A549 (cell line): ENCODE results near the gene C11orf58. TPM values are rescaled to one million over a fixed set of nuclear protein-coding genes. Genes with fewer than 3 reads are reported as not detected.
A peak's percentile ranks its signal among the peaks of the same experiment; 100 is the strongest.

Source experiments
- ATAC-seq, 2 experiments: fragments of 200-7000 bp in 1 of 2; fragments of >200 bp in 1 of 2; cut with Nextera tagmentation in 1 of 2; cut with Tn5 transposase in 1 of 2; 3 replicates each; pipeline versions ENCODE4 v1.8.0 to v1.9.1; 2018 to 2020; ENCODE audit warnings: mild to moderate bottlenecking in 1 of 2, moderate library complexity in 1 of 2
- CTCF ChIA-PET: fragments of 300-600 bp; sonication (Branson Sonifier 250); formaldehyde crosslinking; extraction: SDS; loops from one replicate; lab custom pipeline; 2021; ENCODE audit warnings: antibody characterized with exemption, inconsistent platforms; lab: Yijun Ruan, JAX
- POLR2A ChIA-PET: fragments of 350-600 bp; formaldehyde crosslinking; extraction: SDS; loops from one replicate; lab custom pipeline; 2021; ENCODE audit warnings: antibody characterized with exemption, inconsistent platforms; lab: Yijun Ruan, JAX
- DNase-seq, 2 experiments: peaks; one replicate each; pipeline versions ENCODE4 v3.0.0 to v3.0.0-alpha.2; 2011 to 2016; ENCODE audit warnings: low read depth in 1 of 2, low spot score in 1 of 2
- FAIRE-seq: peaks from 2 replicates; lab custom pipeline; 2011; peaks lifted over from hg19 to GRCh38; lab: Jason Lieb, UNC
- H3K27ac ChIP-seq, 2 experiments: fragments of >200 bp; sonication (Bioruptor Twin); formaldehyde crosslinking; 3 replicates each; pipeline ENCODE4 v1.5.1; 2016 to 2017
- H3K4me1 ChIP-seq: fragments of >200 bp; sonication (Bioruptor Twin); formaldehyde crosslinking; 3 replicates; pipeline ENCODE4 v1.6.1; 2016
- H3K4me2 ChIP-seq: fragments of >200 bp; sonication (Bioruptor Twin); formaldehyde crosslinking; 3 replicates; pipeline ENCODE4 v1.6.1; 2016
- H3K4me3 ChIP-seq: fragments of >200 bp; sonication (Bioruptor Twin); formaldehyde crosslinking; 3 replicates; pipeline ENCODE4 v1.5.1; 2016
- H3K9me3 ChIP-seq: fragments of >200 bp; sonication (Bioruptor Twin); formaldehyde crosslinking; 3 replicates; pipeline ENCODE4 v1.6.1; 2016
- ATOH8 ChIP-seq: fragments of 250-450 bp; sonication (Bioruptor Pico); IDR thresholded peaks from 2 replicates; pipeline ENCODE4 v1.5.0; 2020; ENCODE audit warnings: low read depth, mild to moderate bottlenecking, moderate library complexity
- BCL3 ChIP-seq: fragments of >200 bp; sonication (Bioruptor Twin); formaldehyde crosslinking; IDR thresholded peaks from 3 replicates; pipeline ENCODE4 v1.6.1; 2016
- CBX2 ChIP-seq: fragments of 200-600 bp; sonication (generic); IDR thresholded peaks from 2 replicates; pipeline ENCODE4 v1.6.1; 2016; ENCODE audit warnings: low read depth, mild to moderate bottlenecking, borderline replicate concordance
- CHD4 ChIP-seq: fragments of 200-600 bp; sonication (generic); IDR thresholded peaks from 2 replicates; pipeline ENCODE4 v1.6.1; 2016; ENCODE audit warnings: antibody characterized with exemption, mild to moderate bottlenecking, borderline replicate concordance
- EHF ChIP-seq: fragments of 250-450 bp; sonication (Bioruptor Pico); IDR thresholded peaks from 2 replicates; pipeline ENCODE4 v1.5.0; 2020; ENCODE audit warnings: mild to moderate bottlenecking
- EHMT2 ChIP-seq: fragments of 200-600 bp; sonication (generic); IDR thresholded peaks from 2 replicates; pipeline ENCODE4 v1.6.1; 2016; ENCODE audit warnings: antibody characterized with exemption, low read depth, mild to moderate bottlenecking, moderate library complexity
- ESRRA ChIP-seq: fragments of 150-350 bp; IDR thresholded peaks from 2 replicates; pipeline ENCODE4 v1.6.1; 2014; ENCODE audit warnings: mild to moderate bottlenecking, low read length, borderline replicate concordance
- HMGXB4 ChIP-seq: fragments of 250-450 bp; sonication (Bioruptor Pico); IDR thresholded peaks from 2 replicates; pipeline ENCODE4 v1.5.0; 2021; ENCODE audit warnings: mild to moderate bottlenecking, moderate library complexity, borderline replicate concordance
- HOXA7 ChIP-seq: fragments of 250-450 bp; sonication (Bioruptor Pico); IDR thresholded peaks from 2 replicates; pipeline ENCODE4 v1.5.0; 2020; ENCODE audit warnings: mild to moderate bottlenecking, moderate library complexity
- KDM1A ChIP-seq: fragments of 200-600 bp; sonication (generic); IDR thresholded peaks from 2 replicates; pipeline ENCODE4 v1.6.1; 2016; ENCODE audit warnings: low read depth, mild to moderate bottlenecking
- POLR2A ChIP-seq: IDR thresholded peaks from 2 replicates; pipeline ENCODE4 v1.6.1; 2012; ENCODE audit warnings: mild to moderate bottlenecking, low read length
- POLR2AphosphoS2 ChIP-seq: conservative IDR thresholded peaks from 2 replicates; pipeline ENCODE4 v1.6.1; 2012; ENCODE audit warnings: low read length, improper control_type of control experiment, inconsistent platforms
- RAD21 ChIP-seq, 2 experiments: fragments of >200 bp in 1 of 2; sonication (Bioruptor Twin) in 1 of 2; formaldehyde crosslinking in 1 of 2; IDR thresholded peaks in 1 of 2; conservative IDR thresholded peaks in 1 of 2; 2 replicates in 1 of 2; 3 replicates in 1 of 2; pipeline ENCODE4 v1.6.1; 2012 to 2018; ENCODE audit warnings: inconsistent platforms in 1 of 2
- RFX5 ChIP-seq: fragments of 450-650 bp; IDR thresholded peaks from 2 replicates; pipeline ENCODE4 v1.7.1; 2014; ENCODE audit warnings: antibody characterized with exemption, mild to moderate bottlenecking, moderate library complexity
- TP53 ChIP-seq: fragments of 250-450 bp; sonication (Bioruptor Pico); IDR thresholded peaks from 2 replicates; pipeline ENCODE4 v1.5.0; 2021; ENCODE audit warnings: mild to moderate bottlenecking, moderate library complexity
- ZFP36 ChIP-seq: fragments of 450-650 bp; IDR thresholded peaks from 2 replicates; pipeline ENCODE4 v1.6.1; 2014; ENCODE audit warnings: borderline replicate concordance; ENCODE audit not compliant: partially characterized antibody
- ZSCAN20 ChIP-seq: fragments of 250-450 bp; sonication (Bioruptor Pico); IDR thresholded peaks from 2 replicates; pipeline ENCODE4 v1.8.0; 2022; ENCODE audit warnings: mild to moderate bottlenecking, moderate library complexity
- WGBS: methylation state at CpG from one replicate; pipeline ENCODE4 v1.1.6; 2017; ENCODE audit errors: missing lambda C conversion rate; 5-methylcytosine and 5-hydroxymethylcytosine counted together
- polyA plus RNA-seq, 4 experiments: library from polyadenylated mRNA; depleted of rRNA in 3 of 4; stranded (reverse); fragments of >200 nt; fragmentation: RNase III in 1 of 4; extraction: RNeasy Plus Mini Kit Qiagen cat#74134 plus additional on column Dnase treatment in 1 of 4; gene quantifications; 2 replicates in 3 of 4; 3 replicates in 1 of 4; pipeline ENCODE4 v1.2.3, GENCODE V29; 2011 to 2017

C11orf58 gene
- polyA plus RNA-seq, 2 of the 4 experiments (the other 2 are of a cell fraction) = 342 to 467 TPM

- DNase-seq (no peak), FAIRE-seq (no peak), ATAC-seq (no peak)
- TF ChIP-seq POLR2AphosphoS2 = no peak
- no peak for TF ChIP-seq CBX2
- no peak for TF ChIP-seq CHD4
- ChIA-PET CTCF (interaction anchor here (1.1 to 3.6 kb wide), 3 partner anchors 9 to 34 kb away, joined by 3 to 28 read pairs (median 17); no protein-coding TSS in a partner anchor), POLR2A (no interaction called here)
- Histone ChIP-seq H3K4me3 (no peak overlapping the region), H3K27ac (peak overlapping the region in 1 of 2 experiments; percentile 61; a peak in 3 of 6 replicates), H3K4me1 (peaks cover 24% of the 10 kb centered on the region), H3K4me2 (no peak overlapping the region), H3K9me3 (no peaks in the 10 kb centered on the region)
- WGBS = 94% methylated on average over 3 of the region's 3 CpGs
These were observed 55.1 kb downstream of the C11orf58 start for GRCh38 chr11:16793511-16793910.

- no peak for ATAC-seq
- ChIA-PET POLR2A (no interaction called here), CTCF (interaction anchor here (1.4 to 3.2 kb wide), 3 partner anchors 10 to 26 kb away, joined by 3 to 17 read pairs (median 7); no protein-coding TSS in a partner anchor)
- WGBS = 93% methylated on average over 17 of the region's 17 CpGs
- Histone ChIP-seq H3K27ac (no peak overlapping the region), H3K9me3 (no peaks in the 10 kb centered on the region), H3K4me1 (peaks cover 18% of the 10 kb centered on the region), H3K4me3 (no peak overlapping the region), H3K4me2 (no peak overlapping the region)
- DNase-seq = no peak
- FAIRE-seq = no peak
- TF ChIP-seq EHF (CRISPR knock-in tag) (no peak), RAD21 (conservative IDR thresholded peaks at IDR 0.05 in 1 of 2, IDR thresholded peaks at IDR 0.05 in 1 of 2) (no peak), ATOH8 (CRISPR knock-in tag) (no peak)
These were observed 55.8 kb downstream of the C11orf58 start for GRCh38 chr11:16794047-16794818.

GRCh38 chr11:16795146-16795545 lies 56.7 kb downstream of the C11orf58 start:
- TF ChIP-seq POLR2AphosphoS2 (no peak), BCL3 (no peak), HOXA7 (CRISPR knock-in tag) (no peak), ESRRA (no peak), ZFP36 (no peak), EHMT2 (no peak), RFX5 (no peak), TP53 (CRISPR knock-in tag) (no peak), CHD4 (no peak), HMGXB4 (CRISPR knock-in tag) (no peak), ZSCAN20 (CRISPR knock-in tag) (no peak), POLR2A (no peak), KDM1A (no peak)
- FAIRE-seq (no peak), DNase-seq (no peak), ATAC-seq (no peak)
- H3K4me3 ChIP-seq = no peak overlapping the region
- CTCF ChIA-PET = interaction anchor here (0.7 to 3.2 kb wide), 5 partner anchors 8 to 202 kb away, joined by 3 to 17 read pairs (median 4); no protein-coding TSS in a partner anchor
- H3K4me2 ChIP-seq = no peak overlapping the region
- 94% methylated on average over 8 of the region's 8 CpGs for WGBS
- POLR2A ChIA-PET = no interaction called here
- H3K27ac ChIP-seq = no peak overlapping the region
- peaks cover 18% of the 10 kb centered on the region for H3K4me1 ChIP-seq
- H3K9me3 ChIP-seq = no peaks in the 10 kb centered on the region
